Activated CD4-positive, CD25-positive, alpha-beta regulatory T cell treated with anti-CD3 and anti-CD28 coated beads, Interleukin-2, amount 50 U/mL, for 16 hours (primary cell): ENCODE results near the gene CCDC60.
"Not testable (repeated sequence)": the region's sequence is repeated elsewhere in the genome, so short reads cannot be mapped to it uniquely, and the experiment has no call there.

Experiments
- DNase-seq: peaks from one replicate; pipeline ENCODE4 v3.0.0-alpha.2; 2020; ENCODE audit warnings: low read depth, low spot score

CCDC60 gene

DNA sequence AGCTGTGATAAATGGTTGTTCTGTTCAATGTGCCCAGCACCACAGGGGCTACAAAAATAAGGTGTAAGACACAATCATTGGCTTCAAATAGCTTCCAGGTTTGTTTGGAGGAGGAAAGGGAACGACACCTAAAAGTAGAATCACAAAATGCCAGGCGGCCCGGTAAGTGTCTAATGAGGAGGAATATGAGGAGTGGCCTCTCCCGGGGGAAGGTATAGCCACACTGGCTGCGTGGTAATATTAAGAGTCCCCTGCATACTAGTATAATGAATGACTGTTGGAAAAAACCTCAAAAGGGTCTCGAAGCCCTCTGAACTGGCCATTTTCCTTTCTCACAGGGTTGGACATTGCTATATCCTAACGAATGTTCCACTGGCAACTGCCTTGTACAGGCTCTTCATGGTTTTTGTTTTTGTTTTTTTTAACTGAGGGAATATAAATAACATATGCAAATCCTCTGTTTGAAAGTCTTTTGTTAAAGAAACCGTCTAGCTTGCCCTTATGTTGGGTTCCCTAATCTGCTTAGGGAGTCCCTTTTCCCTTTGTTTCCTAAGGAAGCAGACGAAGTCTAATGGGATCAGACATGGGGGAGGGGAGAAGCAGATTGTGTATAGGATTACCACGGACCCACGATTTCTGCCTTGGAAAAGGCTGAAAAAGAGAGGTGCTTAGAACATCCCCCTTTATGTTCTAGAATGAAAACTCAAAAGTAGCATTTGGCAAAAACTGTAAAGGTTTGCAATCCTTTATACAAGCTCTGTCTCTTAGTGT lies 4.2 kb downstream of the CCDC60 start:
- no peak for DNase-seq

DNA sequence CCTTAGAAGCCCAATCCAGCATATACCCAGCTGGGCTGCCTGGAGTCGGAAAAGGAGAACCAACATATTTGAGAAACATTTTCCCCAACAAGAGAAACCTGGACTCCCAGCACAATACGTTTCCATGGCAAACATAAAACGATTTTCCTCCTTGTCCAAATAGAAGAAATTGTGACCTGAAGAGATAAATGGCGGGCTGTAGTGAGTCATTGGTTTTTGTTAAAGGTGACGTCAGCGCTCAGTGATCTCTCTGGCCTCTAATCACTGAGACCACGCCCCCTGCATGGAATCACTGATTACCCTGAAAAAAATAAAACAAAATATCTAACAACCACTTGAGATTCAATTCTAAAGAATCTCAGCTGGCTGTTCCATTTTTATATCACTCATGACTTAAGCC lies 6.0 kb downstream of the CCDC60 start:
- no peak for DNase-seq

DNA sequence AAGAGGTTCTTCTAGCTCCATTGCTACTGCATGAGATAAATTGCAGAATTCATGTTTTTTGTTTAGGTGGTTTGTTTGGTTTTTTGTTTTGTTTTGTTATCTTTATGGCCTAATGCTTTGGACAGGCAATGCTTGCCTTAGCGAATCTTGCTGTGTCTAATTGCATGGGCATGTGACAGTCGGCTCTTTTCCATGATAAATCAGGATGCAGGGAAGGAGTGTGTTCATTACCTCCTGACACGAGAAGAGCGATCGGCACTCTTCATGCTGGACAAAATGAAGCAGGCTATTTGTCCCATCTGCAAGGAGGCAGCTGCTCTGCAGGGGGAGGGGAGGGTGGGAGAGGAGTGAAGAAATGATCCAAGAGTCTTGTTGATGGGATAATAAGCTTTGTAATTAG lies 6.5 kb downstream of the CCDC60 start:
- DNase-seq = no peak

DNA sequence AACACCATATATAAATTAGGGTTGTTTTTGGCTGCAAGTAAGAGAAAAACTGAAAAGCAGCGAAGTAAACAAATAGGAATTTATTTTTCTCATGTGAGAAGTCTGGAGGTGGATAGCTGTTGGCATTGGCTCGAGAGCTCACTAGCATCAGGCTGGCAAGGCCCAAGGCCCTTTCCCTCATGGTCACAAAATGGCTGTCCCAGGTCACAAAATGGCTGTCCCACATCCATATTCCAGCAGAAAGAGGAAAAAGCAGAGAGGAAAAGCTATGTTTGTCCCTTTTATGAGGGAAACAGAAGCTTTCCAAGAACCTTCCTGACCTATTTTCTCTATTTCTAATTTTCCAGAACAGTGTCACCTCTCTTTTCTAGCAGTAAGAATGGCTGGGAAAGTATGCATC lies 7.5 kb downstream of the CCDC60 start:
- no peak for DNase-seq

DNA sequence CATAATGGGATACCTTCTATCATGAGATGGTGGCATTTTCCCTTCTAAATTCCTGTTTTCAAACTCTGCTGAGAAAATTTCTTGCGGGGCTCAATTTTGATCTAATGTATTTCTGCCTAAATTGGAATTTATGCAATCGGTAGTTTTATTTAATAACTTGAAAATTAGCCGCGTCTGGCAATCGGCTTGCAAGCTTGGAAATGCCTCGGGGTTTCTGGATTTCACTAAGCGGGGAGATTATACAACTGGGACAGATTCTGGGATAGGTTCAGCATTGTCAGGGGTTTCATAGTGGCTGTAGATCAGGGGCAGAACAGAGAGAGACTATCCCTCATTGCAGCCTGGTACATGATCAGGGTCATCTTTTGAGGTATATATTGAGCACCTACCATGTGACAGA lies 8.6 kb downstream of the CCDC60 start:
- DNase-seq = no peak

DNA sequence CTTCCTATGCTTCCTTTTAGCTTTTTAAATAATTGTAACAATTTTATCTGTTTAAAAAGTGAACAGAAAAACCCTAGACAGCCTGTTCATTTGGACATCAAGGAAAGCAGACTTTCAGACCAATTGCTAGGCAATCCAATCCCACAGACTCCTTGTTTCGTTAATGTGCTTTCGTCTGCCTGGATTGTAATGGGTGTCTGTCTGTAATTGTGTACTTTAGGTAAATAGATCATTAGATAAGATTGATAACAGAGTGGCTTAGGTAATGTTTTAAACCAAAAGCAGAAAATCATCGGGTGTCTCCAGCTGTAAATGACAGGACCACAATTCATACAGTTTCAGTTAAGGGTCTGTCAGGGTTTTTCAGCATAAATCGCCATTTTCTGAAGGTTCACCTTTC lies 19.6 kb downstream of the CCDC60 start:
- no peak for DNase-seq

DNA sequence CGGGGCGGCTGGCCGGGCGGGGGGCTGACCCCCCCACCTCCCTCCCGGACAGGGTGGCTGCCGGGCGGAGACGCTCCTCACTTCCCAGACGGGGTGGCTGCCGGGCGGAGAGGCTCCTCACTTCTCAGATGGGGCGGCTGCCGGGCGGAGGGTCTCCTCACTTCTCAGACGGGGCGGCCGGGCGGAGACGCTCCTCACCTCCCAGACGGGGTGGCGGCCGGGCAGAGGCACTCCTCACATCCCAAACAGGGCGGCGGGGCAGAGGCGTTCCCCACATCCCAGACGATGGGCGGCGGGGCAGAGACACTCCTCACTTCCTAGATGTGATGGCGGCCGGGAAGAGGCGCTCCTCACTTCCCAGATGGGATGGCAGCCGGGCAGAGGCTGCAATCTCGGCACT lies 25.8 kb downstream of the CCDC60 start:
- not testable (repeated sequence) for DNase-seq

DNA sequence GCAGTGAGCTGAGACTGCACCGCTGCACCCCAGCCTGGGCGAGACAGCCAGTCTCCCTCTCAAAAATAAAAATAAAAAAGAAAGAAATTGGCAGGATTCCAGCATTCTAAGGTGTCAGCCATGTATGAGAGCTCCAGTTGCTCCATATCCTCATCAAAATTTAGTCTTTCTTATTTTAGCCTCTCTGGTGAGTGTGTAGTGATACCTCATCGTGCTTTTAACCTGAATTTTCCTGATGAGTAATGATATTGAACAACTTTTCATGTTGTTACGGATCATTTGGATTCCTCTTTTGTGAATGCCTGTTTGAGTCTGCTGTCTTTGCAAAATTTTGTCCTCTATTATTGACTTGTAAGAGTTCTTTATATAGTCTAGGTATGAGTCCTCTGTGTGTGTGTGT lies 28.5 kb downstream of the CCDC60 start:
- DNase-seq = no peak

DNA sequence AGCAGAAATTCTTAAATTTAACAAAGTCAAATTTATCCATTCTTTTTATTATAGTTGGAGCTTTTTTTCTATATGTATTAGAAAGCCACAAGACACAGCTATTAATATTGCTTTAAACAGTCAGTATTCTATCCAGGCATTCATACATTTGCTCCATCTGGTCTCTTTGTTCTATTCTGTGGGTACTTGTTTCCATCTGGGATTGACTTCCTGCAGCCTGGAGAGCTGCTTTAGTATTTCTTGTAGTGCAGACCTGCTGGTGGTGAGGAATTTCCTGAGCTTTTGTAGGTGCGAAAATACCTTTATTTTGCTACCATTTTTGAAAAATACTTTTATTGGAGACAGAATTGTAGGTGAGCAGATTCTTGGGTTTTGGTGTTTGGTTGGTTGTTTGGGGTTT lies 29.0 kb downstream of the CCDC60 start:
- DNase-seq = no peak

DNA sequence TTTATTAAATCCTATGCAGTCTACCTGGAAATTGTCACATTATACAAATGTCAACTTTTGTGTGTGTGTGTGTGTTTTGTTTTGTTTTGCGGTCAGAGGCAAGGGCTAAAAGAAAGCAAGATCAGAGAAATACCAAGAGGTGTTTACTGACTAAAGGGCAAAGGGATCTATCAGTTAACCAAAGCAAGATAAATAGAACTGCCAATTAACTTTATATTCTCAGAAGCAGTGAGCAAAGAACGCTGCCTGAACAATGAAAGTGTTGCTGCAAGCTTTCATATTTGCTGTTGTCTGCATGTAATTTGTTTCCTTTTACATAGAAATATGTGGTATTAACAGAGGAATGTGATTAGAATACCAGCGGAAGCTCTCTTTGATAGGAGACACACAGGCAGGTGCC lies 30.9 kb downstream of the CCDC60 start:
- no peak for DNase-seq

DNA sequence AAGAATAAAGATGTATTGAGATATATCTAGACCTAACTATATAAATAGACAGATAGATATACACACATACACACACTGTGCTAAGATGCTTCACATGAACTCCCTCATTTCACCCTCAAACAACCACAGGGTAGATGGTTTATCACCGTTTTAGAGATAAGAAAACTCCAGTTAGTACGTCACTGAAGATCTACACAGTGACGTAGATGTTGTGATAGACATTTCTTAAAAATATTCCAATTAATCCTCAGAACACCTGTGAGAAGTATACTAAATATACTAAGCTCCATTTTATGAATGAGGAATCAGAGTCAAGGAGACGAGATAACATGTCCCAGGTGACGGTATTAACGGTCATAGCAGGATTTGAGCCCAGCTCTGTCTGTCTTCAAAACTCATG lies 31.5 kb downstream of the CCDC60 start:
- DNase-seq = no peak

DNA sequence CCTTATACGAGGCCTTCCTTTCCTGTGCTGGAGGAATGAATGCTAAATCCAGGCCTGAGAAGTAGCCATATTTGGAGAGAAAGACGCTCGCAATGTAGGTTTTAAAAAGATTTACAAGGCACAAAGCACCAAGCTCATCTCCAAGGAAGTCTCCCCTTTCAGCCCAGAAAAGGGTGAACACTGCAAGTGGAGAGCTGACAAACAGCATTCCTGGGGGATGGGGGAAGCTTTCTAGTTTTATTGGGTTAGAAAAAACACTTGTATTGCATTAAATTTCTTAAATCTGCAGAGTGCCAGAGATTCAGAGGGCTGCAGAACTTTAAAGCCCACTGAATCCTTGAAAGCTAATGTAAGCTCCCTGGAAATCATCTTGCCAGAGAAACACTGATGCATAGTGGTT lies 34.6 kb downstream of the CCDC60 start:
- no peak for DNase-seq

DNA sequence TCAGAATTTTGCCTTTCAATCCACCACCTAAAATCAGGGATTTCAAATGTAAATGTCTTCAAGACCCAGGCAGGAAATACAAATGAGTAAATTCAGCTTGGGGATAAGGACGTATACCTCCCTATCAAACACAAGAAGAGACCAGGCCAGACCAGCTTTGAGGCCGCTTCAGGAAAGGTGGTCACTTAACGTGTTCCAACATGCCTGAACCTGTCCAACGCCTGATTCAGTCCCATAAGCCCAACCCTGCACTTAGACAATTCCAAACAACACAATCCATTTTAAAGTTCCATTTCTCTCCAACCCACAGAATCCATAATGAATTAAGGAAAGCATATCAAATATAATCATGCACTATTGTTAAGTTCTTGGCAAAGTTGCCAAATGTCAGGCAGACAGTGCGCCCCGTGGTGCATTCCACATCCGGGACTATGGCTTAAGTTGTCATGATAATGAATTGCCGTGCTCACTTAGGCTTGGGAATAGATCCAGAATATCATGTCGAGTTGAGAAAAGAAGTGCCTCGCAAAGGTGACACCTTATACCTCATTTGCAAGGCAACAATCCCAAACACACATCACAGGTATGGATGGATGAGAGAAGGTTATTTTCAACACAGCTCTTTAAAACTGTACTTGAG lies 35.5 kb downstream of the CCDC60 start:
- no peak for DNase-seq

DNA sequence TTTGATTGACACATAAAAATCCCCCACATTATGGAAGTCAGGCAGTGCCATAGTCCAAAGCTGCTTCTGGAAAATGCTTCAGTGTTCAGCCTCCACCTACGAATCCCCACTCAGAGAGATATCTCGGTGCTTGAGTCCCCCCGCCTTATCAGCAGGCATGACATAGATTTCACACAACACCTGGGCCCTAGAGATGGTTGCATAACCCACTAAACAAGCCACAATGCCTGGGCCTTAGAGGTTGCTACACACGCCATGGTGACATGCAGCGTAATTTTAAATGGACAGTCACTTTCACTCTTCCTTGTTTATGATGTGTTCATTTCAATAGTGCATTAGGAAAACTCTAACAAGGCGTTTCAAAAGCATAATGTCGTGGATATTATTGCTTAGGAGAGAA lies 38.0 kb downstream of the CCDC60 start:
- no peak for DNase-seq

DNA sequence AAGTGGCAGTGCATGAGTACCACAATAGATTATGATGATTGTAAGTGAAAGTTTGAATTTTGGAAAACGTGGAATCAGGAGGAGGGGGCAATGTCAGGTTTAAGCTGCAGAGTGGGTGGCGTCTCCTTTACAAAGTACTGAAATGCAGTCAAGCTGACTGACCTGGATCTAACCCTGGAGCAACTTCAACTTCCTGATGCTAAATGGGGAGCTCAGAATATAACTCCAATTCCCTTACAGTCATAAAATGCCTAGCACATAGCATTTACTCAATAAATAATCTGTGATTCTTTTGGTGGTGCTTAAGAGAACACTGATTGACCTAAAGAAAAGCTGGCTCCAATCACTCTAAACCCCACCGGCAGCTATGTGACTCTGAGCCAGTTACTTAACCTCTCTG lies 38.5 kb downstream of the CCDC60 start:
- no peak for DNase-seq

DNA sequence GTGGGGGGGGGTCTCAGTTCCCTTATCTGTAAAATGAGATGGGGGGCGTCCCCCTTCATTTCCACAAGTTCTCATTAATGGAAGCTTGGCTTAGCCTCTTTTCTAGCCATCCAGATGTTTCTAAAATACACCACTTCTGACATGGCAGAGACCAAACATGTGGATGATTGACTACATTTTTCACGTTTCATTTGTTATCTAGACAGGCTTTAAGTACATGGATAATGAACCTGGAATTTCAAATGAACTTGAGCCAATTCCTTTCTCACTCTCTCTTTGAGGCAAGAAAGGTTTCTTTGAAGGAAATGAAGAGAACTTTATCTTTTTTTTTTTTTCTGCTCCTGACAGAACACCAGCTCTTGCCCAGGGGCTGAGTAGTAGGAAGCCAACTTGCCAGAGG lies 39.1 kb downstream of the CCDC60 start:
- DNase-seq = no peak

DNA sequence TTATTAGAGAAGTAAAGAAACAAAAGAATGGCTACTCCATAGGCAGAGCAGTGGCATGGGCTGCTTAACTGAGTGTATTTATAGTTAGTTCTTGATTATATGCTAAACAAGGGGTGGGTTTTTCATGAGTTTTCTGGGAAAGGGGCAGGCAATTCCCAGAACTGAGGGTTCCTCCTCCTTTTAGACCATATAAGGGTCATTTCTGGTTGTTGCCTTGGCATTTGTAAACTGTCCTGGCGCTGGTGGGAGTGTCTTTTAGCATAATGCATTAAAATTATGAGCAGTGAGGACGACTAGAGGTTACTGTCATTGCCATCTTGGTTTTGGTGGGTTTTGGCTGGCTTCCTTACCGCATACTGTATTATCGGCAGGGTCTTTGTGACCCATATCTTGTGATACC lies 40.1 kb downstream of the CCDC60 start:
- DNase-seq = no peak

DNA sequence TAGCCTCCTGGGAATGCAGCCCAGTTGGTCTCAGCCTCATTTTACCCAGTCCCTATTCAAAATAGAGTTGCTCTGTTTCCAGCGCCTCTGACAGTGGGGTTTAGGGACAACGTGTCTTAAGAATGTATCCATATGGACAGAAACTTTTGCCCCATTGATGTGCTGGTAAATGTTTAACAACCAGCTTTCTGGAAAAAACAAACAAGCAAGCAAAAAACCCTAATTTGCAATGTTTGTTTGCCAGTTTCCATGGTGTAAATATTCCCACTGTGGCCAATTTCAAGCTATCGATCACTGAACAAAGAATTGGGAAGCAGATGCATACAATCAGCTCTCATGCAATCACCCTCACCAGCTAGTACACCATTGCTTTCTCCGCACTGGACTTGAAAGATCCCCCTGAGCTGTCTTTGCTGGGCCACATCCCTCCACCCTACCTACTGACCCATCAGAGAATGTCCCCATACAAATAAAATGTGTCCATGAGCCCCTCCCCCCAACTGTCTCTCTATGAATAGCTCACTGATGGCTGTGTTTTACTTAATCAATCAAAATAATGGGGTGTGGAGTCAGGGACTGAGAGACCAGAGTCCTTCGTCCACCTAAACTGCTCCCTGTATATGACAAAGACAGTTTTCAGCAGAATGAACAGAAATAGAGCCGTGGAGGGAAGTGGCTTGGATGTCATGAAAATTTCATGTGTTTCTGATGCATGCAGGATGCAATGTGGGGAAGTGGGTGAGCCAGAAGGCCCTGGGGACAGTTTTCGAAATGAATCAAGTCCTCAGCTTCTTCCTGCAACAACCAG lies 40.8 kb downstream of the CCDC60 start:
- no peak for DNase-seq

DNA sequence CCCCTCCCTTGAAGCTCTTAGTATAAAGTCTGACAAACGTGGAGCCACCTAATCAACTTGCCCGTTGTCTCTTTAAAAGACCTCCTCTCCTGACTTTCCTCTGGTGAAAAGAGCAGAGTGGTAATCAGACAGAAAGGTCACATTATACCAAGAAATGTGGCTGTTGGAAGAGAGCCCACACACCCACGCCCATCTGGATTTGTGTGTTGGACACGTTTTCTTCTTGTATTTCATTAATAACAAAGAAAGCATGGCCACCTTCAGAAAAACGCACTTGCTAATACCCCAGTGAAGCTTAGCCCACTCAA lies 41.3 kb downstream of the CCDC60 start:
- no peak for DNase-seq

DNA sequence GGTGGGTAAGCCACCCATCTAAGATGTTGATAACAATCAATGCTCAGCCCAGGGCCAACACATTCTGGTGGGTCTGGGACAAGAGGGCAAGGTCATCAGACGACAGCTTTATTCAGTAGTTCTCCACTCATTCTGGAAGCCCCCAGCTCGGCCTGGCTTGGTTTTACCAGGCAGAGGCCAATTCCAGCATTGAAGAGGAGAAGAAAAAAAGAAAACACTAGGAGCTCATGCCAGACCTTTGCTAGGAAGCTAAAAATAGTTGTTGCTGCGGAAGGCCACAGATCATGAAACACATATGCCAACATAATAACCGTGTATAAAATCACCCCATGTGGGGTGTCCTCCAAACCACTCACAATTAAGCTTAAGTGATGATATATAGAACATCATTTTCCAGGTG lies 44.4 kb downstream of the CCDC60 start:
- no peak for DNase-seq

DNA sequence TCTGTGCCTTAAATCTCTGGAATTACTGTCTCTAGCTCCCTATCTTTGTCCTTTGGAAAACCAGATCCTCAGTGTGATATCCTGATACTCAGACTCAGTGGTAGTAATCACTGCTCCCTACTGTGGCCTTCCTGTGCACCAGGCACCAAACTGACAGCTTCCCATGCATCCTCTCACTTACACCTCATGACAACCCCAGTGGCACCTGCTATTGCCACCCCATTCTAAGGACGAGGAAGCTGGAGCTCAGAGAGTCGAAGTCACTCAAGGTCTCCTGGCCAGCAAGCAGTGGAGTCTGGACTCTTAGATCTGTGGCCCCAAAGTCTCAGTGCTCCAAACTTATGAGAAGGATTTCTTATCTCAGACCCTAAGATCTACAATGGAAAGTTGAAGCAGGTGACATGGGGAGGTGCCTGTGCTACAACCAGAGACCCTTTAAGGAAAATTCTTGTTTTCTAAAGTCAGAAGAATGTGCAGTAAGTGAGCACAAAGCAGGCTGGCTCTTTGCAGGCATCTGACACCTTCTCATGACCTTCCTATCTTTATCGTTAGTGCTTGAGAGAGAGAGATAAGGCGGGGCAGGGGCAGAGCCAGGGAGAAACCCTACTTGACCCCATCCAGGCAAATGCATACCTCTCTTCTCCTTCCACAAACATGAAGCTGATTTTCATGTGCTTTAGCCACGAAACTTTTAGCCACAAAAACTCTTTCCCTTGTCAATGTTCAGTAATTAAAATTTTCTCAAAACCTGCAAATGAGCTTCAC lies 47.1 kb downstream of the CCDC60 start:
- no peak for DNase-seq

DNA sequence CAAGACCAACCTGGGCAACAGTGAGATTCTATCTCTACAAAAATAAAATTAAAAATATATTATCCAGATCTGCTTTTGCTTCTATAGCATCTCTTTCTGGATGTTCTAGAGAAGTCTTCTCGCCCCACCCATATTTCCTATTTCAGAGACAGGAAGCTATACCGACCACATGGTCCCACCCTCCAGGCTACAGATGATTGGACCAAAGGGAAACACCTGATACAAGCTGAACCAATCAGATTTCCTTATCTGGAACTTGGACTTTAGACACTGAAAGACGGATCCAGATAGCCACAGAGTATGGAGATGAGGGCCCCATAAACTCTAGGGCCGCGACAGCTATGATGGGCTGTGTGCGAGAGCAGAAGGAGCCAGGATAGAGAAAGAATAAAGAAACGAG lies 48.7 kb downstream of the CCDC60 start:
- no peak for DNase-seq
